Uterus (tissue), 4 donors: ENCODE data around the gene PCK1. TPM values are rescaled to one million over a fixed set of nuclear protein-coding genes. Genes with fewer than 3 reads are reported as not detected.

Source experiments
- DNase-seq, 2 donors: peaks; one replicate each; pipeline ENCODE4 v3.0.0-alpha.2; 2019 to 2020
- H3K27ac ChIP-seq, 2 donors: fragments of 200-600 bp; sonication (generic); 1 replicate in 1 of 2; 2 replicates in 1 of 2; pipeline ENCODE4 v1.5.1; 2016 to 2018
- H3K27me3 ChIP-seq, 2 donors: fragments of 200-600 bp; sonication (generic); one replicate each; pipeline ENCODE4 v1.5.1; 2018 to 2019; ENCODE audit warnings: control low read depth in 1 of 2
- H3K36me3 ChIP-seq, 2 donors: fragments of 200-600 bp; sonication (generic); one replicate each; pipeline ENCODE4 v1.5.1; 2019; ENCODE audit warnings: control low read depth in 1 of 2
- H3K4me1 ChIP-seq, 2 donors: fragments of 200-600 bp; sonication (generic); one replicate each; pipeline ENCODE4 v1.5.1; 2018 to 2019; ENCODE audit warnings: control low read depth in 1 of 2
- H3K4me3 ChIP-seq, 2 donors: fragments of 200-600 bp; sonication (generic); 1 replicate in 1 of 2; 2 replicates in 1 of 2; pipeline ENCODE4 v1.5.1; 2018 to 2019; ENCODE audit warnings: mild to moderate bottlenecking in 1 of 2
- H3K9me3 ChIP-seq, 2 donors: fragments of 200-600 bp; sonication (generic); one replicate each; pipeline ENCODE4 v1.5.1; 2019; ENCODE audit warnings: control low read depth in 1 of 2
- CTCF ChIP-seq, 4 experiments: fragments of 200-600 bp in 2 of 4; fragments of 450-650 bp in 2 of 4; sonication (generic) in 2 of 4; IDR thresholded peaks; one replicate each; pipeline ENCODE4 v1.5.1; 2016 to 2019; ENCODE audit warnings: antibody characterized with exemption in 4 of 4, mild to moderate bottlenecking in 2 of 4, moderate library complexity in 1 of 4
- POLR2A ChIP-seq, 2 donors: fragments of 450-650 bp; IDR thresholded peaks; one replicate each; pipeline ENCODE4 v1.6.1; 2016; ENCODE audit warnings: antibody characterized with exemption in 2 of 2, mild to moderate bottlenecking in 1 of 2, moderate library complexity in 1 of 2
- intact Hi-C: fragments of 100-400 bp; cut with DNase I; formaldehyde crosslinking; loops from one replicate; pipeline ENCODE4 v1.15.1; 2023; ENCODE audit warnings: low total_unique reads
- total RNA-seq, 4 donors: library from RNA; depleted of rRNA in 3 of 4; stranded (reverse); fragments of >200 nt in 3 of 4; gene quantifications; one replicate each; pipeline versions ENCODE4 v1.1.0 to v1.2.4, GENCODE V29; 2014 to 2023
- donor health status: DM: yes; HTN: yes; CAD: no.

The PCK1 gene
- total RNA-seq, 4 donors from 2014 or later, result 0.26 to 1.8 (median 1.4) TPM; not detected in 1

GRCh38 chr20:57605878-57606277 is 45.0 kb downstream of the PCK1 start:
- no peaks in the 10 kb centered on the region for H3K36me3 ChIP-seq
- no peak overlapping the region for H3K27ac ChIP-seq
- TF ChIP-seq POLR2A (IDR thresholded peaks at IDR 0.05), result no peak
- TF ChIP-seq CTCF (IDR thresholded peaks at IDR 0.05), result no peak
- DNase-seq, result no peak
- no peak overlapping the region for H3K4me3 ChIP-seq
- no peaks in the 10 kb centered on the region for H3K9me3 ChIP-seq
- no peaks in the 10 kb centered on the region for H3K27me3 ChIP-seq
- no peaks in the 10 kb centered on the region for H3K4me1 ChIP-seq
- intact Hi-C loops, result no loop called here

GRCh38 chr20:57608516-57608915 is 47.6 kb downstream of the PCK1 start:
- intact Hi-C loops, result no loop called here
- DNase-seq, result no peak
- TF ChIP-seq POLR2A (IDR thresholded peaks at IDR 0.05) (no peak), CTCF (IDR thresholded peaks at IDR 0.05) (no peak)

GRCh38 chr20:57609086-57609841 is 48.4 kb downstream of the PCK1 start:
- Histone ChIP-seq H3K4me3 (no peak overlapping the region), H3K4me1 (no peaks in the 10 kb centered on the region), H3K9me3 (no peaks in the 10 kb centered on the region), H3K36me3 (no peaks in the 10 kb centered on the region), H3K27ac (no peak overlapping the region), H3K27me3 (no peaks in the 10 kb centered on the region)
- no peak for TF ChIP-seq POLR2A (IDR thresholded peaks at IDR 0.05)
- no peak for TF ChIP-seq CTCF (IDR thresholded peaks at IDR 0.05)
- no peak for DNase-seq
- intact Hi-C loops, result no loop called here

More at GRCh38 chr20:57608516-57608915, 47.6 kb downstream of the PCK1 start:
- Histone ChIP-seq H3K9me3 (no peaks in the 10 kb centered on the region), H3K27me3 (no peaks in the 10 kb centered on the region), H3K36me3 (no peaks in the 10 kb centered on the region), H3K4me1 (no peaks in the 10 kb centered on the region), H3K27ac (no peak overlapping the region), H3K4me3 (no peak overlapping the region)

- Histone ChIP-seq H3K36me3 (no peaks in the 10 kb centered on the region), H3K27me3 (no peaks in the 10 kb centered on the region), H3K4me1 (no peaks in the 10 kb centered on the region), H3K4me3 (no peak overlapping the region), H3K27ac (no peak overlapping the region), H3K9me3 (no peaks in the 10 kb centered on the region)
- no peak for DNase-seq
- no peak for TF ChIP-seq POLR2A (IDR thresholded peaks at IDR 0.05)
- no peak for TF ChIP-seq CTCF (IDR thresholded peaks at IDR 0.05)
- intact Hi-C loops, result no loop called here
These were observed 48.9 kb downstream of the PCK1 start for GRCh38 chr20:57609842-57610167.

- Histone ChIP-seq H3K27ac (no peak overlapping the region), H3K4me1 (no peaks in the 10 kb centered on the region), H3K27me3 (no peaks in the 10 kb centered on the region), H3K36me3 (no peaks in the 10 kb centered on the region), H3K9me3 (no peaks in the 10 kb centered on the region), H3K4me3 (no peak overlapping the region)
- TF ChIP-seq CTCF (IDR thresholded peaks at IDR 0.05) (no peak), POLR2A (IDR thresholded peaks at IDR 0.05) (no peak)
- DNase-seq, result no peak
- intact Hi-C loops, result no loop called here
These were observed 49.5 kb downstream of the PCK1 start for GRCh38 chr20:57610261-57610952.
